ENCODE data around the gene TUFM.
"Not testable (repeated sequence)": the region's sequence is repeated elsewhere in the genome, so short reads cannot be mapped to it uniquely, and the experiment has no call there.

Gene TUFM

GRCh38 chr16:28875134-28876018 lies 29.2 kb upstream of the TUFM start:
- no peak for DNase-seq

- no peak for DNase-seq
Measured at GRCh38 chr16:28874406-28874805, 28.3 kb upstream of the TUFM start.

- DNase-seq = no peak
Measured at GRCh38 chr16:28873543-28874201, 27.5 kb upstream of the TUFM start.

- no peak for DNase-seq
Measured at GRCh38 chr16:28872952-28873351, 26.8 kb upstream of the TUFM start.

- DNase-seq = no peak
Measured at GRCh38 chr16:28869201-28869600, 23.1 kb upstream of the TUFM start.

GRCh38 chr16:28867646-28868045 lies 21.5 kb upstream of the TUFM start:
- DNase-seq = not testable (repeated sequence)

GRCh38 chr16:28867241-28867640 lies 21.1 kb upstream of the TUFM start:
- no peak for DNase-seq

GRCh38 chr16:28866454-28866804 lies 20.3 kb upstream of the TUFM start:
- DNase-seq = no peak

- DNase-seq = no peak
Measured at GRCh38 chr16:28865722-28866453, 19.7 kb upstream of the TUFM start.

- no peak for DNase-seq
Measured at GRCh38 chr16:28865001-28865688, 19.0 kb upstream of the TUFM start.

GRCh38 chr16:28863929-28864793 lies 18.0 kb upstream of the TUFM start:
- no peak for DNase-seq

- DNase-seq = no peak
Measured at GRCh38 chr16:28859326-28859725, 13.2 kb upstream of the TUFM start.

- DNase-seq = no peak
Measured at GRCh38 chr16:28858421-28858820, 12.3 kb upstream of the TUFM start.

GRCh38 chr16:28846933-28847273 lies 755 bp upstream of the TUFM start:
- DNase-seq = no peak

GRCh38 chr16:28845761-28846079 lies 428 bp downstream of the TUFM start:
- DNase-seq = no peak

- no peak for DNase-seq
Measured at GRCh38 chr16:28845293-28845692, 855 bp downstream of the TUFM start.

- DNase-seq = no peak
Measured at GRCh38 chr16:28844226-28844885, 1.8 kb downstream of the TUFM start.

- DNase-seq = no peak
Measured at GRCh38 chr16:28843766-28844165, 2.4 kb downstream of the TUFM start.

GRCh38 chr16:28842696-28843095 lies 3.5 kb downstream of the TUFM start:
- DNase-seq = no peak

GRCh38 chr16:28839899-28840298 lies 6.2 kb downstream of the TUFM start:
- no peak for DNase-seq

- no peak for DNase-seq
Measured at GRCh38 chr16:28839004-28839639, 7.0 kb downstream of the TUFM start.
